GM19438 (cell line): ENCODE results near the gene KIF15.
"Not testable (repeated sequence)": the region's sequence is repeated elsewhere in the genome, so short reads cannot be mapped to it uniquely, and the experiment has no call there.

Experiments used
- ATAC-seq: cut with Tn5 transposase; IDR thresholded peaks from one replicate; pipeline ENCODE4 v1.9.1; 2021; ENCODE audit warnings: low read depth; ENCODE audit not compliant: unreplicated experiment

The KIF15 gene

GRCh38 chr3:44814751-44815150, 53.2 kb downstream of the KIF15 start:
- no peak for ATAC-seq

- not testable (repeated sequence) for ATAC-seq
These were observed 54.7 kb downstream of the KIF15 start for GRCh38 chr3:44816334-44816733.

GRCh38 chr3:44821206-44821605, 59.6 kb downstream of the KIF15 start:
- not testable (repeated sequence) for ATAC-seq

- no peak for ATAC-seq
These were observed 63.8 kb downstream of the KIF15 start for GRCh38 chr3:44825264-44825925.

DNA sequence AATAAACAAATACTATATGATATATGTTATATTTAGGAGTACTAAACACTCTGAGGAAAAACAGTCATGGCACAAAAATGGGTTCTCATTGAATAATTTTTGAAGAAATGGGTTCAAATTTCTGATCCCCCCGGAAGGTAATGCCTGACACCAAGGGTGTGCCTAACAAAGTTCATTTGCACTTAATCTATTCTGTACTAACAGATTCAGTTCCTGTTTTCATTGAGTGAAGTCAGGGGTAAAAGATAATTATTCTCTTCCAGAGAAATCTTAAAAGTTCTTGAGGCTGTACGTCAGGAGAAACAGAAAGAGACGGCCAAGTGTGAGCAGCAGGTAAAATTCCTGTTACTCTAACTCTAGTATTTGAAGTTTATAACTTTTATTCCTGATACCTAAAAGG, 65.6 kb downstream of the KIF15 start:
- no peak for ATAC-seq

DNA sequence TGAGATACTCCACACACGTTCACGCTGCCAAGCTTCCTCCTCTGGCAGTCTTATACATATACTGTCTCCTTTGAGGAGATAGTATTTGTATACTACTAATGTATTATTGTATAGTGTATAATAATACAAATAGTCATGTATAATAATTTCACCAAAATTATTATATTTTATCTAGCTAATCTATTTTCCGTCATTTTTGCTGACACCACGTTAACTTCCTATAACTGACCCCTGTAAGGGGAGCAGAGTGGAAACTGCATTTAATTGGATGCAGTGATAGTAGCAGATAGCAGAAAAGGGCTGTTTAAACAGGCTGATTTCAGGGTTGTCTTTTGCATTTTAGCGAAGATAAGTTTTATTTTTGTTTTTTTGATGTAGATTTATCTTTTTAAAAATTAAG, 69.6 kb downstream of the KIF15 start:
- no peak for ATAC-seq

GRCh38 chr3:44832032-44832431, 70.4 kb downstream of the KIF15 start:
- no peak for ATAC-seq

DNA sequence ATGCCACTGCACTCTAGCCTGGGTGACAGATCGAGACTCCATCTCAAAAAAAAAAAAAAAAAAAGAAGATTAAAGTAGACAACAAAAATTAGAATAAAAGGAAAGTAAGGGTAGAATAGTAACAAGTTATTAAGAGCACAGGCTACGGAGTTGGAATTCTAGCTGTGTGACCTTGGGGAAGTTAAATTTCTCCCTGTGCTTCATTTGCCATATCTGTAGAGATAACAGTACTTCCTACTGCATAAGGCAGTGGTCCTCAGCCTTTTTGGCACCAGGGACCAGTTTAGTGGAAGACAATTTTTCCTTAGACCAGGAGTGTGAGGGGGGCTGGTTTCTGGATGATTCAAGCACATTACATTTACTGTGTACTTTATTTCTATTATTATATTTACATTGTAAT, 71.4 kb downstream of the KIF15 start:
- no peak for ATAC-seq

DNA sequence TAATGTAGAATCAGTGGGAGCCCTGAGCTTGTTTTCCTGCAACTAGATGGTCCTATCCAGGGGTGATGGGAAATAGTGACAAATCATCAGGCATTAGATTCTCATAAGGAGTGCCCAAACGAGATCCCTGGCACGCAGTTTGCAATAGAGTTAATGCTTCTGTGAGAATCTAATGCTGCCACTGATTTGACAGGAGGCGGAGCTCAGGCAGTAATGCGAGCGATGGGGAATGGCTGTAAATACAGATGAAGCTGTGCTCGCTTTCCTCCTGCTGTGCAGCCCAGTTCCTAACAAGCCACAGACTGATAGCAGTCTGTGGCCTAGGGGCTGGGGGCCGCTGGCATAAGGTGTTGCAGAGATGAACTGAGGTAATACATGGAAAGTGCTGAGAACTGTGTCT, 71.8 kb downstream of the KIF15 start:
- no peak for ATAC-seq

GRCh38 chr3:44835684-44836083, 74.1 kb downstream of the KIF15 start:
- no peak for ATAC-seq

GRCh38 chr3:44842376-44842775, 80.8 kb downstream of the KIF15 start:
- no peak for ATAC-seq

- no peak for ATAC-seq
These were observed 84.2 kb downstream of the KIF15 start for GRCh38 chr3:44845528-44846520.

GRCh38 chr3:44848634-44849033, 87.0 kb downstream of the KIF15 start:
- no peak for ATAC-seq

DNA sequence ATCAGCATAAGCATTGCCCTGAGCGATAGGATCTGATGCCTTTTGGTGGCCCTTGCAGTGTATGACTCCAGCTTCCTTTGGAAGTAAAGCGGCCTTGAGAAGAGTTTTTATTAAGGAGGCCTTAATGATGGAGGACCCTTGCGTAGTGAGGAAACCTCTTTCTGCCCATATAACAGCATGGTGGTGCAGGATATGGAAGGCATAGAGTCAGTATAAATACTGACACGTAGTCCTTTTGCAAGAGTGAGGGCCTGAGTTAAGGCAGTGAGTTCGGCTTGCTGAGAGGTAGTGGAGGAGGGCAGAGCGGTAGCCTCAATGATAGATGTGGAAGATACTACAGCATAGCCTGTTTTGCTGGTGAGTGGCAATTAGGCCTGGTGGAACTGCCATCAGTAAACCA, 95.1 kb downstream of the KIF15 start:
- ATAC-seq, result not testable (repeated sequence)

- no peak for ATAC-seq
These were observed 98.5 kb downstream of the KIF15 start for GRCh38 chr3:44860117-44860516.

DNA sequence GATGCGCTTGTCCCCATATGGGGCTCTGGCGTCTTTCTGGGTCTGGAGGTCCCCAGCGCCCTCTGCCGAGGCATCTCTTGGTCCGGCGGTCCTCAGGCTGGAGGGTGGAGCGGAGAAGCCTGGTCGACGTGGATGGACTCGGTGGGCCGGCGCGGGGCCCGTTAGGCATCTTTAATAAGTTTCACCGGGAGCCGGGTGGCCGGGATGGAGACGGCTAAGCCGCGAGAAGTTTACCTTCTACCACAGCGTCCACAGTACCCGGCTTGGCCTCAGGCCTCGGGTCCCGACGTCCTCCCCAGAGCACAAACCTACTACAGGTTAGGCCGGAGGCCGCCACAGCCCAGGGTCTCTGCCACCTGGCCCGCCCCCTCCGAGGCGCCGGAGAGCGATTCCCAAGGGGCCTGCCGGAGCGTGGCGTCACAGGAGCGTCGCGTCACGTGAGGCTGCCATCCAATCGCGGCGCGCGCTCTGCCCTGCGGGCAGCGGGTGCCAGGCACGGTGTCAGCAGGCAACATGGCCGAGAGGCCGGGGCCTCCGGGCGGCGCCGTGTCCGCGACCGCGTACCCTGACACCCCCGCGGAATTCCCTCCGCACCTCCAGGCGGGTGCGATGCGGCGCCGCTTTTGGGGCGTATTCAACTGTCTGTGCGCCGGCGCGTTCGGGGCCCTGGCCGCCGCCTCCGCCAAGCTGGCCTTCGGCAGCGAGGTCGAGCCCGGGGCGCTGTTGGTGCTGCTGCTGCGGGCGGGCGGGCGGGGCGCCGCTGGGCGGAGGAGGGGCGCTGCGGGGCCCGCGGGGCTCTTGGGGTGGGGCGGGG, 100.0 kb downstream of the KIF15 start, which contains the start of gene TMEM42:
Gene TMEM42 (plus strand): TSS at position 501 of the 814 bp plus-strand sequence. CDS start 13 bp downstream, at position 514.
- ATAC-seq, result peak; percentile 95

- peak; percentile 26 for ATAC-seq
These were observed 100.6 kb downstream of the KIF15 start for GRCh38 chr3:44862226-44862637.

DNA sequence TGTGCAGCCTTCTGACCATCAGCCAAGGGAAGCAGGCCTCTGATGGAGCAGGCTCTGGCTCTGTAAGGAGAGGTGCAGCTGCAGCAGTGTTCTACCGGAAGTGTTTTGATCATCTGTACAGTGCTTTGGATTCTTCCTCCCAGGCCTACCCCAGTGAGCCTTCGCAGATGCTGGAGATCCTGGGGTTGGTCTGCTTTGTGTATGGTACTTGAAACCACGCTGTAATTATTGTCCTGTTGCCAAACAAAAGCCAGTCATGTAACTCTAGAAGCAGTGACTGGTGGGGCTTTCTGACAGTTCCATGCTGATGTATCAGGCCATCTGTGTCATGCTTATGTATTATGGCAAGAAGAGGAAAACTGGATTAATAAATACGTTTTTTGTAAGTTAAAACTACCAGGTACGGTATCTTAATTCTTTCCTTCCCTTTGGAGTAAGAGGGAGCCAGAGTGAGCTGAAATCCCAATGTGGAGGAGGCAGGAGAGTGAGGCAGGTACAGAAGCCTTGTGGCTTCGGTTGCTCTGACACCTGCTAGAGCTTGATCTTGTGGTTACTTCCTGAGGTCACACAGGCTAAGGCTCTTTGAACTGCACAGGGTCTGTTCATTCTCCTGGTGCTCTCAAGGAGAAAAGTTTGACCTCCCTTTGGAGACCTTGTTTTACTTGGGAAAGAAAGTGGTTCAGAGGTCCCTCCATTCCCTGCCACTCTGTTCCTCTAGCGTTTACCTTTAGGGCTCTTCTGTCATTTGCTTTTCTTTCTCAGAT, 103.9 kb downstream of the KIF15 start:
- ATAC-seq, result no peak

DNA sequence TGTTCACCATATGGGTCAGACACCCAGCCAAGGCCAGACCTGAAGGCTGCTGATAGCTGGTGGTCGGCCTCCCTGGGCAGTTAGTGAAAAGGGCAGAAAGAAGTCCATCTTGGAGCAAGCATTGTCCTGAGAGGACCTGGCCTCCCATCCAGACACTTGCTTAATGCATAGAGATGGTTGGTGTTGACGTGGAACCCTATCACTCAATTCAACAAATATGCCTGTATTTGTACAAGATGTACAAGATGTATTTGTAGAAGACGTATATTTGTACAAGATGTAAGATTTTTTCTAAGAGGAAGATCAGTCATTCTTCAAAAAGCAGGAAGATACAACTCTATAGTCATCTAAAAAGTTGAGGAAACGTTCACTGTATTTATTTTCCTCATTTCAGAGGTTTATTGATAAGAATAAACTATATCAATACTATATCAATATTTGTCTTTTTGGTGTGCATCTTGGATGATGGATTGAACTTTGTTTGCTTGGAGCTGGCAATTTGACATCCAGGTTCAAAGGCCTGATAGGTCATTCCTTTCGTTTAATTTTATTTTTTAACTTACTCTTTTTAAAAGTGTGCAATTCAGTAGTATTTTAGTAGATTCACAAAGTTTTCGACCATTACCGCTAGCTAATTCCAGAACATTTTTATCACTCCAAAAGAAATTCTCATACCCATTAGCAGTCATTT, 106.0 kb downstream of the KIF15 start:
- ATAC-seq, result no peak
